Breast epithelium (tissue), 3 donors: ENCODE results near the gene IFIH1.

ENCODE experiments used
- POLR2A ChIP-seq: fragments of 450-650 bp; IDR thresholded peaks from one replicate; pipeline ENCODE4 v1.6.1; 2016; ENCODE audit warnings: antibody characterized with exemption, mild to moderate bottlenecking, moderate library complexity
- POLR2AphosphoS5 ChIP-seq, 3 donors: sonication (generic); formaldehyde crosslinking; IDR thresholded peaks; one replicate each; pipeline ENCODE4 v1.6.1; 2017; ENCODE audit warnings: antibody characterized with exemption in 3 of 3
- TF ChIP-seq, protein P1 (sequence below), 3 donors: fragments of 450-650 bp; IDR thresholded peaks; one replicate each; pipeline ENCODE4 v1.5.1; 2016 to 2017; ENCODE audit warnings: antibody characterized with exemption in 3 of 3, mild to moderate bottlenecking in 3 of 3, moderate library complexity in 3 of 3

DNA sequence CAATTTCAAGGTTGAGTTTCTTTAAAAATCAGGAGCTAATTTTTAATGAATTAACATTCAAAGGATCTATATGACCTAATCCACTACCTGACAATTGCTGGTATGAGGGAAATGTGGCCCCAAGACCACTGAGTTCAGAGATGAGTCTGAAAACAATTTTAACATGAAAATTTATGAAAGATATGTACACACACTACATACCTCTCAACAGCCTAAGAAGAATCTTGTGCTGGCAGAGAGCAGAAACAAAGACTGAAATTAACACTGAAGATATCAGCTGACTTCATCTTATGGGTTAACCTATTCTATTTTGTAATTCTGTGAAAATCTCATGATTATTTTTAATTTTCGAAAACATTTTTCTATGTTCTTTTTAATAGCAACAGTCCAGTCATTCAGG lies 76.9 kb downstream of the IFIH1 start:
- TF ChIP-seq, protein P1, sequence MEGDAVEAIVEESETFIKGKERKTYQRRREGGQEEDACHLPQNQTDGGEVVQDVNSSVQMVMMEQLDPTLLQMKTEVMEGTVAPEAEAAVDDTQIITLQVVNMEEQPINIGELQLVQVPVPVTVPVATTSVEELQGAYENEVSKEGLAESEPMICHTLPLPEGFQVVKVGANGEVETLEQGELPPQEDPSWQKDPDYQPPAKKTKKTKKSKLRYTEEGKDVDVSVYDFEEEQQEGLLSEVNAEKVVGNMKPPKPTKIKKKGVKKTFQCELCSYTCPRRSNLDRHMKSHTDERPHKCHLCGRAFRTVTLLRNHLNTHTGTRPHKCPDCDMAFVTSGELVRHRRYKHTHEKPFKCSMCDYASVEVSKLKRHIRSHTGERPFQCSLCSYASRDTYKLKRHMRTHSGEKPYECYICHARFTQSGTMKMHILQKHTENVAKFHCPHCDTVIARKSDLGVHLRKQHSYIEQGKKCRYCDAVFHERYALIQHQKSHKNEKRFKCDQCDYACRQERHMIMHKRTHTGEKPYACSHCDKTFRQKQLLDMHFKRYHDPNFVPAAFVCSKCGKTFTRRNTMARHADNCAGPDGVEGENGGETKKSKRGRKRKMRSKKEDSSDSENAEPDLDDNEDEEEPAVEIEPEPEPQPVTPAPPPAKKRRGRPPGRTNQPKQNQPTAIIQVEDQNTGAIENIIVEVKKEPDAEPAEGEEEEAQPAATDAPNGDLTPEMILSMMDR (IDR thresholded peaks at IDR 0.05): no peak
- no peak for TF ChIP-seq POLR2A
- no peak for TF ChIP-seq POLR2AphosphoS5 (IDR thresholded peaks at IDR 0.05)
